ENCODE results near the gene ZNF519.
"Not testable (repeated sequence)": the region's sequence is repeated elsewhere in the genome, so short reads cannot be mapped to it uniquely, and the experiment has no call there.

ZNF519 gene

DNA sequence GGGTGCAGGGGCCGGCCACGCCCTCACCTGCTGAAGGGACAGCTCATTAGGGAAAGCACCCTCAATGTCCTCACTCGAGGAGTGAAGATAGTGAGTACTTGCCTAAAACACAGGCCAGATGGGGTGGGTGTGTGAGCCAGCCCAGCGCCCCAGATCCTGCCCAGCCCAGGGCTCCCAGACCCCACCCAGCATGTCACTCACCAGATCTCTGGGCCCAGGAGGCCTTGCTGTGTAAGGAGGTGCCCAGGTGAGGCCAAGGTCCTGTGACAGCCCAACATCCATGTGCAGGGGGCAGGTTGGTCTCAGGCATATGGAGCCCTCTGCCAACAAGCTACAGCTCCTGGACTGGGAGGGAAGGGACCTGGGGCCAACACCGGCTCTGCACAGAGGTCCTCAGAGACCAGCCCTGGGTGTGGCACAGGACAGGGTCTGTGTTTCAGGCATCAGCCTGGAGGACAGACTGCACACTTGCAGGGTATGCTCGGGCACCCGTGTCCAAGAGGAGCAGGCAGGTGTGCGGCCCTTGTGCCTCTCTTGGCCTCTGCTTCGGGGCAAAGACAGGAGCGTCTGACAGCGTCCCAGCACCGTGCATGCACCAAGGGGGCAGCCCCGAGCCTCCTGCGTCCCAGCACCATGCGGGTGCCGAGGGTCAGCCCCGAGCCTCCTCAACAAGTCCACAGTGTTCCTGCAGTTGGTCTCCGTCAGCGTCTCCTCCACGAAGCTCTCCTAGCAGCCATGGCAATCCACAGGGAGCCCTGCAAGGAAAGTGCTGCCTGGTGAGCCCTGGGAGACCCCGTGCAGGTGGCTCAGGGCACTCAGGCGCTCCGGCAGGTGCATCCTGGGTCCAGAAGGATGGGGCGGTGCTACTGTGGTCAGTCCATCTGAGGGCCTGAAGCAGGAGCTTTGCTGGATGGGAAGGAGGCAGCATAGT is 16.0 kb upstream of the ZNF519 start:
- not testable (repeated sequence) for DNase-seq (ENCODE audit: low read depth in 2 of 2)

- not testable (repeated sequence) for DNase-seq (ENCODE audit: low read depth in 2 of 2)
Observed at GRCh38 chr18:14146771-14147170, 14.5 kb upstream of the ZNF519 start.

DNA sequence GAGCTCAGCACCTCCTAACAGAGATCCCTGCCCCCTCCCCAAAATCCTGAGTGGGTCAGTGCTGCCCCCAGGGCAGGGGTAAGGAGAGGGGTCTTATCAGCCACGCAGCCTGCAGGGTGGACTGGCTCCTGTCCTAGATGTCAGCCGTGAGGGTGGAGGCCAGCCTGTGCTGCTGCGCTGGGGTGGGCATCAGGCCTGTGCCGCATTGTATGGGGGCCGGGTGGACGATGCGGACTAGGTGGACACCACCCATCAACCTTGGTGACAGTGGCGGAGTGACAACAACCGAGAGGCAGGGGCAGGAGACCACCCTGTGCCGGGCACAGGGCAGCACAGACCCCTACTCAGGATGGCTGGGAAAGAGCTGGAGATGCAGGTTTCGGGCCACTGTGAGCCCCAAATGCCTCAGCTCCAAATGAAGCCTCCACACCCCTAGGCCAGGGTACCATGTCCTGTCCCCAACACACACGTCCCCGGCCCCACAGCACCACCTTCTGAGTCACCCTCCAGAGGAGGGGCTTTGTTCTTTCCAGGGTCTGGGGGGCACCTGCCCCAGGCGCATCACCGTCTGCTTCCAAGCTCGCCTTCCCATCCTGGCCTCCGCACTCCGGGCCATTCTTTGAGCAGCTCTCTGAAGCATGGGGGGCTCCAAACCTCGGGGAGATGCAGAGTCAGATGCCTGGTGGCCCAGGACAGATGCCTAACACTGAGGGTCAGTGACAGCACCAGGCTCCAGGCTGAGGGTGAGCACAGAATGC is 13.5 kb upstream of the ZNF519 start:
- not testable (repeated sequence) for DNase-seq (ENCODE audit: low read depth in 2 of 2)

GRCh38 chr18:14145021-14145420 is 12.8 kb upstream of the ZNF519 start:
- not testable (repeated sequence) for DNase-seq (ENCODE audit: low read depth in 2 of 2)

- DNase-seq (ENCODE audit: low read depth in 2 of 2): no peak
Observed at GRCh38 chr18:14144628-14144895, 12.3 kb upstream of the ZNF519 start.

- DNase-seq (ENCODE audit: low read depth in 2 of 2): not testable (repeated sequence)
Observed at GRCh38 chr18:14143871-14144627, 11.8 kb upstream of the ZNF519 start.

DNA sequence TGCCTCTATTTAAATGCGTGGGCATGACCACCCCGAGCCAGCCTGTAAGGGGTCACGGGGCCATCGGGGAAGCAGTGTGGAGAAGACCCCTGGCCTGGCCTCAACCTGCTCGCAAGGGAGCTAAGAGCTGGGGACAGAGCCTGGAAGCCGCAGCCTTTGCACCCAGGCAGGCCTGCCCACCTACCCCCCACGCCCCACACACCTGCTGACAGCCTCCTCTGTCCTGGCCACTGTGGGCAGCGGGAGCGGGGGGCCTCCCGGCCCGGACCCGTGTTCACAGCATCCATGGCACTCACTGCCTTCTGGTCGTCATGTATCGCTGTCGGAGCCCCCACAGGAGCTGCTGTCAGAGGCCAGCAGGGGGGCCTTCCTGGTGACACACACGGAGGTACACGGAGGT is 11.2 kb upstream of the ZNF519 start:
- not testable (repeated sequence) for DNase-seq (ENCODE audit: low read depth in 2 of 2)

- not testable (repeated sequence) for DNase-seq (ENCODE audit: low read depth in 2 of 2)
Observed at GRCh38 chr18:14142177-14142576, 9.9 kb upstream of the ZNF519 start.

GRCh38 chr18:14139583-14139982 is 7.3 kb upstream of the ZNF519 start:
- DNase-seq (ENCODE audit: low read depth in 2 of 2): not testable (repeated sequence)

DNA sequence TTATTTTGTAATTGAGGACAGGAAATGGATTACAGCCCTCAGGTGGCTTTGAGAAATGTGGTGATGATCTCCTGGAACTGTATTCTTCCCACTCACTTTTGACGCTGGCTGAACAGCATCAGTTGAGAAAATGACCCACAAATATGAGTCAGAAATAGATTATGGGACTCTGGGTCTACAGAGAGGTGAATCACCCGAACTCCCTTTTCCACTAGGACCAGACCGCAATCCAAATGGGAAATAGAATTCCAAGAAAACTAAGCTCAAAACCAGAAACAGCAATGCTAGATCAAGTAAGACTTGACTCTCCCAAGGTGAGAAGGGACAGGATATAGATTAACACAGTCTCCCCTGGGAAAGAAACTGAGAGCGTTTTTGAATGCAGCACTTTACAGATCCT is 5.7 kb upstream of the ZNF519 start:
- DNase-seq (ENCODE audit: low read depth in 2 of 2): not testable (repeated sequence)

DNA sequence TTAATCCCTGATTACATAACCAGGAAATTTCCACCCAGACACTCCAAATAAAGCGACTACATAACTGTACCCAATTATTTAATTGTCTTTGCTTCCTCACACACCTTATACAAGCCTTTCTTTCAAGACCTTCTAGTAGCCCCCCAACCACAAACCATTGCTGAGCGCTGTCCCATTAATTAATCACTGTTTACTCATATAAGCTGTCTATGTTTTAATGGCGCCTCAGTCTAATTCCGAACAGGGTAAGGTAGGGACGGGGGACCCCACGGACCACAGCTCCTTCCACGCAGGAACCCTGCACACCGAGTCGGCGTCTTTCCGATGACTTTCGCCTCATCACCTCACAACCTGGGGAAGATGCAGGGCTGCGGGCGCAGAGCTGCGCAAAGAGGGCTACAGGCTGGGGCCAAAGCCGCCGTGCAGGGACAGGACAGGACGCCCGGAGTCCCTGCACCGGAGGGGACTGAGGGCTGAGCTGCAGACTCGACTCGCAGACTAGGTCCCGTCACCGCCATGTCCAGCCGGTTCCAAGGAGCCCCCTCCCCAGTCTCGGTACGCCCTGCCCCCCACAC is 452 bp downstream of the ZNF519 start:
- not testable (repeated sequence) for DNase-seq (ENCODE audit: low read depth in 2 of 2)

DNA sequence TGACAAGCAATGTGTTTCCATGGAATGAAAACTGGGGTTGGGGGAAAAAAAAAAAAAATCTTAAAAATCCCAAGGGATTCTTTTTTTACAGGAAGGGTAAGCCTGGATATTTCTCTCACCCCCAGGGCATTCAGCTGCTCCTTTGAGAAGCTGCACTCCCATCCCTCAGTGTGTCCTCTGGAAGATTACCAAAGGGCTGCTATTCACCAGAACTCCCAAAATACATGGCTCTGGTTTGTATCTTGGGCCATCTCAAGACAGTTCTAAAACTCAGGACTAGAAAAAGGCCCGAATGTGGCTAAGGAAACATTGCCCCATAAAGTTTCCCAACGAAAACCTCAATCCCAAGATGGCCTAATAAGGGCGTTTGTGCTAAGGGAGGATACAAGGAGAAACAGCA is 1.4 kb downstream of the ZNF519 start:
- not testable (repeated sequence) for DNase-seq (ENCODE audit: low read depth in 2 of 2)

GRCh38 chr18:14124689-14125088 is 7.5 kb downstream of the ZNF519 start:
- DNase-seq (ENCODE audit: low read depth in 2 of 2): no peak

DNA sequence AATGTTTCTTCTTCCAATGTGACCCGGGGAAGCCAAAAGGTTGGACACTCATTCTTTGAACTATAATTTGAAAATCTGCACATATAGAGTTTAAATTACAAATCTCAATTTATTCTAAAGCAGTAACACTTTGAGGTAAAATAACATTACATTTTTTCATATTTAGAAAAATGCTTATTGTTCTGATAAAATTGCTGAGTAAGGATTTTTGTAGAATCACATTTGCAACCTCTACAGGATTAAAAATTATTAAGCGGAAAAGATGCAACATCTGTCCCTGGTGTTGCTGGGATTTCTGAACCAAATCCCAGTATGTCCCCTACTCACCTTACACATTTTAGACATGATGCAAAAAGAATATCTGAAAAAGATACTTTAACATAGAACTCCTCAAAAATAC is 10.1 kb downstream of the ZNF519 start:
- no peak for DNase-seq (ENCODE audit: low read depth in 2 of 2)

GRCh38 chr18:14120926-14121325 is 11.3 kb downstream of the ZNF519 start:
- no peak for DNase-seq (ENCODE audit: low read depth in 2 of 2)

DNA sequence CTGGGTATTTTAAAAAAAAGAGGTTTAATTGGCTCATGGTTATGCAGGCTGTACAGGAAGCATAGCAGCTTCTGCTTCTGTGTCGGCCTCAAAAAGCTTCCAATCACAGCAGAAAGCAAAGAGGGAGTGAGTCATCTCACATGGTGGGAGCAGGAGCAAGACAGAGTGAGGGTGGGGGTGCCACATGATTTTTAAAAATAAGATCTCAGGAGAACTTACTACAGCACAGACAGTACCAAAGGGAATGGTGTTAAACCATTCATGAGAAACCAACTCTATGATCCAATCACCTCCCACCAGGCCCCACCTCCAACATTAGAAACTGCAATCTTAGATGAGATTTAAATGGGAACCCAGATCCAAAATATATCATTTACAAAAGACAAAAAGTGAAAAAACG is 14.6 kb downstream of the ZNF519 start:
- no peak for DNase-seq (ENCODE audit: low read depth in 2 of 2)

GRCh38 chr18:14106906-14107305 is 25.3 kb downstream of the ZNF519 start:
- no peak for DNase-seq (ENCODE audit: low read depth in 2 of 2)

DNA sequence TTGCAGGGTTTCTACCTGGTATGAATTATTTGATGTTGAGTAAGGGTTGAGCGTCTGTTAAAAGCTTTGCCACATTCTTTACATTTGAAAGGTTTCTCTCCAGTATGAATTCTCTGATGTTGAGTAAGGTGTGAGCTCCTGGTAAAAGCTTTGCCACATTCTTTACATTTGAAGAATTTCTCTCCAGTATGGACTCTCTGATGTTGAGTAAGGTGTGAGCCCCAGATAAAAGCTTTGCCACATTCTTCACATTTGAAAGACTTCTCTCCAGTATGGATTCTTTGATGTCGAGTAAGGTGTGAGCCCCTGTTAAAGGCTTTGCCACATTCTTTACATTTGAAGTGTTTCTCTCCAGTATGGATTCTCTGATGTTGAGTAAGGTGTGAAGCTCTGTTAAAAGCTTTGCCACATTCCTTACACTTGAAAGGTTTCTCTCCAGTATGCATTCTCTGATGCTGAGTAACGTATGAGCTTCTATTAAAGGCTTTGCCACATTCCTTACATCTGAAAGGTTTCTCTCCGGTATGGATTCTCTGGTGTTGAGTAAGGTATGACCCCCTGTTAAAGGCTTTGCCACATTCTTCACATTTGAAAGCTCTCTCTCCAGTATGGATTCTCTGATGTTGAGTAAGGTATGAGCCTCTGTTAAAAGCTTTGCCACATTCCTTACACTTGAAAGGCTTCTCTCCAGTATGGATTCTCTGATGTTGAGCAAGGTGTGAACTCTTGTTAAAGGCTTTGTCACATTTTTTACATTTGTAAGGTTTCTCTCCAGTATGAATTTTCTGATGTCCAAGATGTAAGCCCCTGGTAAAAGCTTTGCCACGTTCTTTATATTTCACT is 27.1 kb downstream of the ZNF519 start:
- DNase-seq (ENCODE audit: low read depth in 2 of 2): no peak

DNA sequence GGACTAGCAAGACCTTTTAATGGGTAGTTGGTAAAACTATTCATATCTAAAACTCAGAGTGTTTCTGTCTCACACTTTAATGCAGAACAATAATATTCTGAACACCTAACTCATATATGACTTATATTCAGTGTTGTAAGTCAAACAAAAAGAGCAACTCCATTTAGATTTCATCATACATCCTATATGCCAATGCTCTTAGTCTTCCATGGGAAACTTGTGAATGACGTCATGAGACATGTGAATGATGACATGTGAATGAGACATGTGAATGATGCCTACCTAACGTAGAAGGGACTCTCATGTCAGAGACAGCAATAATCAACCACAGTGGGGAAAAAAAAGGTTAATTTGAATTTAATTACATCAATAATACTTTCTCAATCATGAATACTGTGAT is 28.0 kb downstream of the ZNF519 start:
- no peak for DNase-seq (ENCODE audit: low read depth in 2 of 2)

DNA sequence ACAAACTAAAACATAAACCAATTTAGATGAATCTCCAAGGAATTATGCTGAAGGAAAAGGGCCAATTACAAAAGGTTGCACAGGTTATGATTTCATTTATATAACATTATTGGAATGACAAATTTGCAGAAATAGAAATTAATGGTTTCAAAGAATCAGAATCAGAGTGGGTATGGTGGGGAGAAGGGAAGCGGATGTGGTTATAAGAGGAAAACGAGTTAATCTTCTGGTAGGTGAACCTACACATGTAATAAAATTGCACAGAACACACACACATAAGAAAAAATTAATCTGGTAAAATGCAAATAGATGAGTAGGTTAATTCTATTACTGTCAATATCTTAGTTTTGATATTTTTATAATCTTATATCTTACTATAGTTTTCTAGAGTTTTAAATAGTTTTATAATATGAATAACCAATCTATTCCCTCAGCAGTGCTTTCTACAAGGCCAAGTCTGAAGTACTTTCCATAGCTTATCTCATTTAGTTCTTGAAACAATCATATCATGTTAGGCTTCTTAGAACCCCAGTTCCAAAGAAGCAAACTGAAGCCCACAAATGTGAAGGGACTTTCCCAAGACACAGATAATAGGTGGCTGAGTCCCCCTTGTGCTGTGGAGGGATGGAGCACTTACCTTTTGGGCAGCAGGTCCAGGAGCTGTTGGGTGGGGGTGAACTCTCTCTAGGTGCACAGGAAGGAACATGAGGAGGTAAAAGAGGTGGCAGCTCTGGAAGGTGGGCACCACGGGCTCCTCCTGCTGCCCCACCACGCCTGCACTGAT is 31.5 kb downstream of the ZNF519 start:
- DNase-seq (ENCODE audit: low read depth in 2 of 2): no peak

All from stimulated activated CD8-positive, alpha-beta memory T cell treated with anti-CD3 and anti-CD28 coated beads, Interleukin-7, amount 100 ng/mL, for 1 hour (primary cell).